HG03103 (cell line): ENCODE results near the gene C21orf58.

Source experiments
- ATAC-seq: cut with Tn5 transposase; IDR thresholded peaks from one replicate; pipeline ENCODE4 v1.9.1; 2021; ENCODE audit warnings: low read depth; ENCODE audit not compliant: unreplicated experiment

C21orf58 gene

DNA sequence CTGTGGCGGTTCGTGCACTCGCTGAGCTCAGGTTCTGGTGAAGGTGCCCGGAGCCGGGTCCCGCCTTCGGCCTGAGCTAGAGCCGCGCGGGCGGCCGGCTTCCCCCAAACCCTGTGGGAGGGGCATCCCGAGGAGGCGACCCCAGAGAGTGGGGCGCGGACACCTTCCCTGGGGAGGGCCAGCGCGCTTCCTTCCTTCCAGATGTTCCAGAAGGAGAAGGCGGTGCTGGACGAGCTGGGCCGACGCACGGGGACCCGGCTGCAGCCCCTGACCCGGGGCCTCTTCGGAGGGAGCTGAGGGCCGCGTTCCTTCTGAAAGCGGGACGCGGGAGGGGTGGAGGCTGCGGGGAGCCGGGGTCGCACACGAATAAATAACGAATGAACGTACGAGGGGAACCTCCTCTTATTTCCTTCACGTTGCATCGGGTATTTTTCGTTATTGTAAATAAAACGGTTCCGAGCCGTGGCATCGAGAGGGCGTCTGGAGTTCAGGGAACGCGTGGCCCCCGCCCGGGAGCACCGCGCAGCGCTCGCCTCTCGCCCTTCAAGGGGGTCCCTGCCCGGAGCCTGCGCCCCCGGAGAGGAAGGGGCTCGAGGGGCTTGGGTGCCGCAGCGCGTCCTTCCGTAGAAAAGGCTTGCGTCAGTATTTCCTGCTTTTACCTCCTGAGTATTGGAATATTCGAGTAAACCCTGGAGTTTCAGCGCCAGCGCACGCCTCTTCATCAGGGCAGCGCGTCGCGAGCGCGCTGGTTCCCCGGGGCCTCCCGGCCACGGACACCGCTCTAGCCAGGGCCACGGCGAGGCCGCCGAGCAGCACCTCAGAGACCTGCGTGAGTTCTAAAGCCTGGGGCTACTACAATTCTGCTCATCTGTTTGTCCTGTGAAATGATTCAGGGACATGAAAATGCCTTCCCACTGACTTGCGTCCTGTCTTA is 26.1 kb downstream of the C21orf58 start:
- ATAC-seq, result no peak

DNA sequence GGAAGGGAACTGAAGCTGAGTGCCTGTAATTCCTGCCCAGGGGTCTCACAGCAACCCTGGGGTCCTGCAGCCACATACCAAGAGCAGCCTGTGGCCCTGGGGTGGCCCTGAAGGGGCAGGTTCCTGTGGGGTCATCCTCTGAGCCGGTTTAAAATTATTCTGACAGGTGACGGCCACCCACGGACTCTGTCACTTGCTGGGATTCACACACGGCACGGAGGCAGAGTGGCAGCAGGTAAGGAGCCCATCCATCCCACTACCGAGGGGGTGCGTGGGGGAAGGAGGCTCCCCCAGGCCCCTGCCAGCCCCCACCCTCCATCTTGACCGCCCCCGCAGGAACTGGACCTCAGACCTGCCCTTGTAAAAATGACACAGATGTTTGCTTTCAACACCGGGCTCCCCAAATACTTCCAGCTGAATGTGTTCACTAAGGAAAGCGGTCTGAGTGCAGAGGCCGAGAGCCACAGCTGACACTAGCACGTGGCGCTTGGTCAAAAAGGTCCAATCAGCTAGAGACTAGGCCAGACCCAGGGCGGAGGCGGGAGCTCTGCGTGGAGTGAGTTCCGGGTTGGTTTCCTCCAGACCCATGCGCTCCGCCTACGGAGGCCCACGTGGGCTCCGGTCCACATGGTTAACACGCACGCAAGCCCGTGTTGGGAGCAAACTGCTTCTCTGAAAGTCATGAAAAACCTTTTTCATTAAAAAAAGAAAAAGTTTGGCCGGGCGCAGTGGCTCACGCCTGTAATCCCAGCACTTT is 27.5 kb downstream of the C21orf58 start:
- no peak for ATAC-seq

DNA sequence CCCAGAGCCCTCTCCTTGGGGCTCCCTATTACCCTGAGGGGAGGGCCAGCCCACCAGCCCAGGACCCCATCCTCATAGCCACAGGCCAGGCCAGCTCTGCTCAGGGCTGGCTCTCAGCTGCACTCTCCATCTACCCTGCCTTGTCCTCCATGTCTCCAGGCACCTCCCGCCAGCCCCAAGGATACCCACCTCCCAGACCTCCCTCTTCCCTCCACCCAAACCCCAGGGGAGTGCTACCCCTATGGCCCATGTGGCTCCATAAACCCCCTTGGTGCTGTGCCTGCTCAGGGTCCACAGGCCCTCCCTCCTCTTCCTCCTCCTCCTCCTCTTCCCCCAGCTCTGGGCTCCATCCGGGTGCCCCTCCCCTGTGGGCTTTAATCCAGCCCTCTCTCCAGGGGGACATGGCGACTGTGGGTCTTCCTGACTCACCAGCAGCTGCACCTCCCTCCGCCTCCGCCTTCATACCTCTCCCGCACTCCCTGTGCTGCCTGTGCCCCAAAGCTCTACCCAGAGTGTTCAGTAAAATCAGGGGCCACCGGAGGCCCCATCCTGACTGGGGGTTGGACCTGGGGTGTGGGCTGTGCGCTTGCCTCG is 28.4 kb downstream of the C21orf58 start:
- no peak for ATAC-seq

DNA sequence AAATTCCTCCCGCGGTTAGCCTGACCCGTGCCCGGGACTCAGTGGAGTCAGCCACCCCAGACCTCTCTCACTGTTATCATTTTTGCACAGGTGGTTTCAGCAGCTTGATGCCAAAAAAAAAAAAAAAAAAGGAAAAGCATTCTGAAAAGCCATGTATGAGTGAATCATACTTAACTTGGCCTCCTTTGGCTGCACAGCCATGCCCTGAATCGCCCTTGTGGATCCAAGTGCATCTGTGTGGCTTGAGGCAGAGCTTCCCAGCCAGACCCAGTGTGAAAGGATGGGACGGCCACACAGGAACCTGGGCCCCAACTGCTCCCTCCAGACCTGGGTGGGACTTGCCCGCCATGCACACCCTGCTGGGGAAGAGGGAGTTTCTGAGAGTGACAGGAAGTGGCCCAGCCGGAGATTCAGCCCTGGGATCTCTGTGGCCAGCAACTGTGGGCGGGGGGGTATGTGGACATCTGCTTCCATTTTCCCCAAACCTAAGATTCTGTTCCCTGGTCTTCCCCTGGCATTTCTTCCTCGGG is 29.0 kb downstream of the C21orf58 start:
- no peak for ATAC-seq

DNA sequence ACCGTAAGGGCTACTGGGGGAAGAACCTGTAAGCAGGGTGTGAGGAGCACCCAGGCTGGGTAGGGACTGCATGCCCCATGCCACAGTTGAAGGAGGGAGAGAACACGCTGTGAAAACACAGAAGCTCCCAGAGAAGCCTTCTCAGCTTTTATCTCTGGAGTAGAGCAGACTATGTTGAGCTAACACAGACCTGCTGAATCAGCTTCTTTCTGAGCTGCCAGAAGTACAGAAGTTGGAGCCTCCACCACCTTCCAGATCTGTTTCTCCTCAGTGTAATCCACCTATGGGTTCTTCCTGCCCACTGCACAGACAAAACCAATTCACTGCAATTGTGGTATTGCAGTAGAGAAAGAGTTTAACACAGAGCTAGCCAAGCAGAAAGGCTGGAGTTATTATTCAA is 32.1 kb downstream of the C21orf58 start:
- no peak for ATAC-seq

DNA sequence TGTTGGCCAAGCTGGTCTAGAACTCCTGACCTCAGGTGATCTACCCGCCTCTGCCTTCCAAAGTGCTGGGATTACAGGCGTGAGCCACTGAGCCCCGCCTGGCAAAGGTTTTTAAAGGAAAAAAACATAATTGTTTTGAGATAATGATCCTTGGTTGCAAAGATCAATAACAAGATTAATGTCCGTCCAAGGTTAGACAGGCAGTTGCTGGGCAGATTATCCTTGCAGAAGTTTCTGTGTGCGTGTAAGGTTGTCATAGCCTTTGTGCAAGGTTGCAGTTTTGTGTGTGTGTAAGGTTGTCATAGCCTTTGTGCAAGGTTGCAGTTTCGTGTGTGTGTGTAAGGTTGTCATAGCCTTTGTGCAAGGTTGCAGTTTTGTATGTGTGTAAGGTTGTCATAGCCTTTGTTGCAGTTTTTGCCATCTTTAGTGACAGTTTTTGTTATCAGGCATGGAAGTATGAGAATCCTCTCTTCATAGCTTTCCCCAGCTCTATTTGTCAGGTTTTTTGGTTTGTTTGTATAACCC is 34.0 kb downstream of the C21orf58 start:
- no peak for ATAC-seq

DNA sequence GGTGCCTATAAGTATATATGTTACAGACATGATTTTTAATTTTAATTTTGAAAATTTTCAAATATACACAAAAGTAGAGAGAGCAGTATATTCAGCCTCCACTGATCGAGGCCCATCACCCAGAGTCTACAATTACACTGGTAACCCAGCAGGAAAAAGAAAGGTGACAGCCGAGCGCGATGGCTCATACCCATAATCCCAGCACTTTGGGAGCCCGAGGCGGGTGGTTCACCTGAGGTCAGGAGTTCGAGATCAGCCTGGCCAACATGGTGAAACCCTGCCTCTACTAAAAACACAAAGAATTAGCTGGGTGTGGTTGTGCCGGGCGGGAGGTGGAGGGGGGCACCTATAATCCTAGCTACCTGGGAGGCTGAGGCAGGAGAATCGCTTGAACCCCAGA is 36.1 kb downstream of the C21orf58 start:
- no peak for ATAC-seq

GRCh38 chr21:46286648-46287002 is 37.0 kb downstream of the C21orf58 start:
- peak; percentile 3 for ATAC-seq

DNA sequence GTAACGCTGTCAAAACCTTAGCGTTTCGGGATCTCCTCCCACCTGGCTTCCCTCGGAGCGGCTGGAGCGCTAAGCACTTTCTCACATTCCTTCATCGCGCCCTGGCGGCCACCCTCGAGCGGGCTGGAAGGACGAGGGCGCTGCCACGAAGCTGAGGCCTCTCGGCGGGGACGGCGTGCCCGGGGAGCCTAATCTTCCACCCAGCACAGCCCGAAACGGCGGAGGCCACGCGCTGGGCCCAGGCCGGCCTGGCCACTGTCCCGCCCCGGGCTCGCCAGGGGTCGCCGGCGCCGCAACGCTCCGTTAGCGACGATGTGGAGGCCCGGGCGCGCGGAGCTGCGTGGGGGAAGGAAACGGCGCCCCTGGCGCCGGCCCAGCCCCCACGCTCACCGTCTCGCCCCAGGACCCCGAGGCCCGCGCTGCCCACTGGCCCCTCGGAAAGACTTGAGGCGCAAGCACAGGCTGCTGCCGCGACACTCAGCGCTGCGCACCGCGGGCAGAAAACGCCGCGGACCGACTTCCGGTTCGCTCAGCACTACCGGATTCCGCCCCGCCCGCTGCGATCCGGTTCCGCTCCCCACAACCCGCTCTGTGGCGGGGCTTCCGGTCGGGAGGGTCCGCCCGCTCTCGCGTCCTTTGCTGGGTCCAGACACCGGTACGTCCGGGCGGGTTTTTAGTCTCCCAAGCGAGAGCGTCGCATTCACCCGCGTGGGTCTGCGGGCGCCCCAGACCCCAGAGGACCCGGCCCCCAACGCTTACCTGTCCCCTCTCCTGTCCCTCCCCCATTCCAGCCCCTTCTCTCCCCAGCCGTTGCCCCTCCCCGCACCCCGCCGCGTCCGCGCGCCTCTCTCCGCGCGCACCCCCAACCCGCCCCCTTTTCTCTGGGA is 37.7 kb downstream of the C21orf58 start, which contains the start of gene YBEY:
Gene YBEY, plus strand, starts transcription at position 582 of the 887 bp plus-strand sequence. CDS start 572 bp downstream, outside the sequence.
- ATAC-seq, result peak; percentile 81

DNA sequence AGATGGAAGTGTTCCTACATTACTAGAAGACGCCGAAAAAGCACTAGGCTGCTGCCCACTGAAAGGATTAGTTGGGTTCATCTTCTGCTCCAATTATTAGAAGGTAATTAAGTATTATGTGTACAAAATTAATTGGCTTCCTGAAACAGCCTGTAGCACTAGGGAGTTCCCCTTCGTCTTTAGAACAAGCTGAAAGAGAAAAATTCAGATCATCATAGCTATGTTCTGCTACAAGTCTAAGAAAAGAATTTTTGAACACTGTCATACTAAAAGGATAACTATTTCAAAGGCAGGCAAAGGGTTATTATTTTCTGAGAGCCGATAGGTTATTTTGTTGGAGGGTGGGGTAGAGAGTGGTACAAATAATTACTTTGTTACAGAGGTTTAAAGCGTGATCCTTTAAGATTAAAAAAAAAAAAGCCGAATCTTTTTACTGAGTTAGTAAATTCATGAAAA is 38.4 kb downstream of the C21orf58 start, which contains the start of gene MCM3AP:
Gene MCM3AP, minus strand, starts transcription at position 406 of the 456 bp plus-strand sequence. Its CDS starts 325 bp downstream, at position 81.
- no peak for ATAC-seq

DNA sequence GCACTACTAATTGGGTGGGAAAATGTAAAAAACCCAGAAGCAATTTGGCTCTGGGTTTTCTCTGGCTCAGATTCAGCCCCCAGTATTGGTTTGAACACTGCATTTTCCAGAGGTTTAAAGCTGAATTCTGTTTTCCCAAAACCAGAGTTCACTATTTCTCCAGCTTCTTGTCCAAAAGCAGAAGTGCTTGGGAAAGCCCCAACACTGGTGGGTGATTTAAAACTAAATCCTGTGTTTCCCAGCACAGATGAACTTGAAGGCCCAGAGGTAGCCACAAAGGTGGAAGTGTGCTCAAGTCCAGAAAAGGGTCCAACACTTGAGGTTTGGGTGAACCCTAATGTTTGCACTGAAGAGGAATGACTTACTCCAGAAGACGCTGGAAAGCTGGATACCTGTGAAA is 38.9 kb downstream of the C21orf58 start:
- no peak for ATAC-seq

DNA sequence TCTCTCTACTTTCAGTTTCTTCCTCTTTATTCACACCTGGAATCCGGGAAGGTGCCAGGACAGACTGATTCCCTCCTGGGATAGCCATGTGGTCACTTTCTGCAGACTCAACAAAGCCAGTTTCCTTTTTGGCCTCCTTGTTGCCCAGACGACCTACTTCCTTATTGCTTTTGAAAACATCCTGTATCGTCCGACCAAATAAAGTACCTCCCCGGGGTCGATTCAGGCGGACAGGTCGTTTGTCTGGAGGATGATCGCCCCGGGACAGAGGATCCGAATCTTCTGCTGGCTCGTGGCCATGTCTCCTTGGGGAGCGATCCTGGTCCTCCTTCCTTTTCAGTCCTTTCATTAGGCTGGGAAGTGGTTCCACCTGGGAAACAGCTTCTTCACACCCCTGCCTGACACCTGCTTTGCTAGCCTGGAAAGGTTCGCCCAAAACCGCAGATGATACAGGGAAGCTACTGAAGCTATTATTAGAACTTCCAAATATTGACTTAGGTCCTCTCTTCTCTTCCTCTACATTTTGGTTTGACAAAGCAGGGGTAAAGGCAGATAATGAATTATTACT is 39.5 kb downstream of the C21orf58 start:
- no peak for ATAC-seq

- ATAC-seq, result no peak
Observed at GRCh38 chr21:46274797-46275390, 48.8 kb downstream of the C21orf58 start.

DNA sequence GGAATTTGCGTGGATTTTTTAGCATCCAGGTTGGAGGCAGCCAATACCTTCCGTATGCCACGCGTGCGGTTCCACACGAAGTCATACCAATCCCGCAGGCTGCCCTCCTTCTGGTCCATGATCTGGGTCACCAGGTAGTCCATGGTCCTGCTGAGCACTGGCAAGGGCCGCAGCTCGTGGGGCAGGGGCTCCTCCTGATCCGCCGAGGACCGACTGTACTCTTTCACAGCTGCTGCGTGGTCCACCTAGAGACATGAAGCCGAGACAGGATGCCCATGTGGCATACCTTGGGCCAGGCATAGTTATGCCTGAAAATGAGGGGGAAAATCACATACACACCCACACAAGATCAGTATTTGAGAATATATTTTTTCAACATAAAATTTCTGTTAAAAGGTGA is 50.3 kb downstream of the C21orf58 start:
- no peak for ATAC-seq

- no peak for ATAC-seq
Observed at GRCh38 chr21:46269466-46269865, 54.2 kb downstream of the C21orf58 start.

DNA sequence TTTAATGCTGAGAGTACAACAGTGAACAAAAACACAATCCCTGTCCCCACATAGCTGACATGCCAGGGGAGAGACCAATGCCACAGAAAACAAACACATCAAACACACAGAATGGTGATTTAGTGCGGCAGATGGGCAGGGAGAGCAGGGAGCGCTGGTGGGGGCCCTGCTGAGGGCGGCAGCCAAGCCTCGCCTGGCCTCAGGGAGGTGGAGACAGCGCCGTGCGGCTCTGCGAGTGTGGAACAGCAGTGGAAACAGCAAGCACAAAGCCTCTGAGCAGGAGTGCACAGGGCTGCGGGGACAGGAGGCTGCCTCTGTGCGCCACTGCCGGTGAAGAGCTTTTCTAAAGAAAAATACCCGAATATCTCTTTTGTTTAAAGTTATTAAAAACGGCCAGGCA is 55.3 kb downstream of the C21orf58 start:
- ATAC-seq, result no peak

GRCh38 chr21:46266946-46267345 is 56.7 kb downstream of the C21orf58 start:
- no peak for ATAC-seq

DNA sequence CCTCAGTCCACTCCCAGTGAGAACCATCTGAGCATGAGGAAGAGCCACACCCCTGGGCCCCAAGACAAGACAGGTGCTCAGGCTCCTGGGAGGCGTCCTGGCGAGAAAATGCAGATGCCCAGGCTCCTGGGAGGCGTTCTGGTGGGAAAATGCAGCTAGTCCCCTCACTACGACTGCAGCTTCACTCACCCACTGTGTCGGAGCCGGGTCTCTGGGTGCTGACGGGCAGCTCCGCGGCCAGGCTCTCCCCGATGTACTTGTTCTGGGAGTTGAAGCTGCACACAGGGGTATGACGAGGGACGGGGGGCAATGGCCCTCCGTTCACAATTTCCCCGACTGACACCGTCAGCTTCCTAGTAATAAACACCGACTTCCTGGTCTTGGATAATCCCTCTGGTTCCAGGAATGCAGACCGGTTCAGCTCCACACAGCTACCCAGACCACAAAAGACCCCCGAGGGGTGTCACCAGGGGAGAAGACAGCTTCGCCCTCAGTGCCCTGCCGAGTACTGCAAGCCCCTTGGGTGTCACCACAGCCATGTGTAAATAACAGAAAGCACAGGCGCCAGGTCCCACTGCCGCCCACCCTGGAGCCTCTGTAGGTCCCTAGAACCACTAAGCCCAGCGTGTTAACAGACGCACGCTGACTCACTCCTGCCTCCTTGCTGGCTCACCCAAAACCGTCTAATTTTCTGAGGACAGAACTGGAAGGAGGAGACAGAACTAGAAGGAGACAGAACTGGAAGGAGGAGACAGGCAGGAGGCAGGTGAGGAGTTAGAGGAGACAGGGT is 57.7 kb downstream of the C21orf58 start:
- no peak for ATAC-seq
